GM19452 (cell line): Measurements from ENCODE around the gene ZCWPW1.
"Not testable (repeated sequence)": the region's sequence is repeated elsewhere in the genome, so short reads cannot be mapped to it uniquely, and the experiment has no call there.

Experiments
- ATAC-seq: cut with Tn5 transposase; IDR thresholded peaks from one replicate; pipeline ENCODE4 v1.9.1; 2021; ENCODE audit not compliant: unreplicated experiment

Gene ZCWPW1

DNA sequence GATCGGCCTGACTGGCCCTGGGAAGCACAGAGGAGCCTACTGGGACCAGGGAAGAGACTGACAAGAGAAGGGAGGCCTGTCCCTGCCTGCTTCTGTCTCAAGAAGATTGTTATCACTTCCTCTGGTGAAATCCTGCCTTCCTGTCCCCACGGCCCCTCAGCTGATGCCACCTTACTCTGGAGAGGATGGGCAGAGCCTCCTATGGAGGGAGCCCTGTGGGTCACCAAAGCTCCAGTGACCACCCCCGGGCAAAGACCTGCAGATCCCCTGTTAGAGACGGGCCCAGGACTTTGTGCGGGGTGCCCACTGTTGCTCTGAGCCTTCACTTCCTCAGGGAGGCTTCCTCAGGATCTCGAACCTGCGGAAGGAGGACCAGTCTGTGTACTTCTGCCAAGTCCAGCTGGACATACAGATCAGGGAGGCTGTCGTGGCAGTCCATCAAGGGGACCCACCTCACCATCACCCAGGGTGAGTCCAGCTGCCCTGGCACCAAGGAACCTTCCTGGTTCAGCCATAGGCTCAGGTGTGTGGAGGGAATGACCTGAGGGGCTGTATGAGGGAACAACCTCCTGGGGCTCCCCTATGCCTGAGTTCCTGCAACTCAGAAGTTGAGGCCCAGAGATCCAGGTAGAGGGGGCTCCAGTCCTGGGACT, 72.0 kb downstream of the ZCWPW1 start:
- no peak for ATAC-seq

DNA sequence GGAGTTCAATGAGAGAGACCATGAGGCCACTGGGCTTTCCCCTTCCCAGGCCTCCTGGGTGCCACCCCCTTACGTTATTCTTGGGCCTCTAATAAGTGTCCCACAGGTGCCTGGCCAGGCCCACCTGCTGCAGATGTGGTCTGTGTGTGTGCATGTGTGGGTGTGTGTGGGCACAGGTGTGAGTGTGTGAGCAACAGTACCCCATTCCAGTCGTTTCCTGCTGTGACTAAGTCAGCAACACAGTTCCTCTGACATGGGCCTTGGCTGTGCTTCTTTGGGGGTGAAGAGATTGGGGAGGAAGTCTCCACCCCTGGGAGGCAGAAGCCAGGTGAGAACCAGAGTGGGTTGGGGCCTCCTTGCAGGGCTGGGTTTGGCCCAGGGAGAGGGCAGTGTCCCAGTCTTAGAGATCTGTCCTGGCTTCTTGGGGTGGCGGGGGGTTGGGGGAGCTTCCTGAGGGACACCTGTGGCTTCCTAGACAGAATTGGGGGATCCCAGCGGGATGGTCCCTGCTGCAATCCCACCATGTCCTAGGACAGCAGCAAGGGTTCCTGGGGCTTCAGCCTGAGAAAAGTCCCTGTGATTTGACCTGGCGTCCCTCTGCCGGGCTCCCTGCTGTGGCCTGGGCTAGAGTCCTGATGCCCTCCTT, 74.7 kb downstream of the ZCWPW1 start:
- no peak for ATAC-seq

DNA sequence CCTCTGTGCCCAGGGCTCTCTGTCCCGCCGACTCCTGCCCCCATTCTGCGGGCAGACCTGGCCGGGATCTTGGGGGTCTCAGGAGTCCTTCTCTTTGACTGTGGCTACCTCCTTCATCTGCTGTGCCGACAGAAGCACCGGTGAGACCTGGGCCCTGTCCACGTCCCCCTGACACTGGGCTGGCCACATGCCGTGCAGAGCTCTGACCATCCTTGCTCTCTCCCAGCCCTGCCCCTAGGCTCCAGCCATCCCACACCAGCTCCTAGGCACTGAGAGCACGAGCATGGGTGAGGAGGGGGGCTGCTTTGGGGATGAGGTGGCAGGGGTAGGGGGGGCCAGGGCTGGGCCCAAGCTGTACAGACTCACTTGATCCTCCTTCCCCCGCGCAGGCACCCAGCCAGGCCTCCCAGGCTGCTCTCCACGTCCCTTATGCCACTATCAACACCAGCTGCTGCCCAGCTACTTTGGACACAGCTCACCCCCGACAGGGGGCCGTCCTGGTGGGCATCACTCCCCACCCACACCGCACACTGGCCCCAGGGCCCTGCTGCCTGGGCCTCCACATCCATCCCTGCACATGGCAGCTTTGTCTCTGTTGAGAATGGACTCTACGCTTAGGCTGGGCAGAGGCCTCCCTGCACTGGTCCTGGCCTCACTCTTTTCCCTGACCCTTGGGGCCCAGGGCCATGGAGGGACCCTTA, 75.4 kb downstream of the ZCWPW1 start:
- ATAC-seq: no peak

DNA sequence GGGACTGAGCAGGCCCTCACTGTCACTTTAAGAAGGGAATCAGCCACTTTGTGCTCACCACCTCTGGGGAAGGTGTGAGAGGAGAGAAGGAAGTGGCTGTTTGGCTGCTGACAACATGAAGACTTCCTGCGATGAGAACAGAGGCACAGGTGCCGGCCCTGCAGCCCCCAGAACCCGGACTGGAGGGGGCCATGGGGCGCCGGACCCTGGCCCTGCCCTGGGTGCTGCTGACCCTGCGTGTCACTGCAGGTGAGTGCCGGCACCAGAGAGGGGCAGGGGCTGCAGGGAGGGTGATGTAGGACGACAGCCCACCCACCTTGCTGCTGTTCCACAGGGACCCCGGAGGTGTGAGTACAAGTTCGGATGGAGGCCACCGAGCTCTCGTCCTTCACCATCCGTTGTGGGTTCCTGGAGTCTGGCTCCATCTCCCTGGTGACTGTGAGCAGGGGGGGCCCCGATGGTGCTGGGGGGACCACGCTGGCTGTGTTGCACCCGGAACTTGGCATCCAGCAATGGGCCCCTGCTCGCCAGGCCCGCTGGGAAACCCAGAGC, 76.2 kb downstream of the ZCWPW1 start:
- ATAC-seq: not testable (repeated sequence)

DNA sequence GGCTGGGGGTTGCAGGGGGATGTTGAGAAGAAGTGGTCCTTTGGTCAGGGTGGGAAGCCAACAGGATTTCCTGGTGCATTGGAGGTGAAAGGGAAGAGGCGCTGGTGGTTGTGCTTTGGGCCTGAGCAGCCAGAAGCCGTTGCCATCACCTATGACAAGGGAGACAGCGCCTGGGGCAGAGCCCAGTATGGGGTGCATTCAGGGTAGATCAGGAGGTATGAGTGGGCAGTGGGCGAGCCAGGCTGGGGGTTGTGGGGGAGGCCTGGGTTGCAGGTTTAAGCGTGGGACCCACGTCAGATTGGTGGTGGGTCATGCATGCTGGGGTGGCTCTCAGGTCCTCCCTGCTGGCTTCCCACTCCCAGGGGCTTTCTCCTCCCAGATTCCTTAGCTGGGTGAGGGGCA, 76.8 kb downstream of the ZCWPW1 start:
- ATAC-seq: no peak
